Left forelimb (tissue), 1 donor: ENCODE measurements around the gene IP6K3.

Source experiments
- DNase-seq: peaks from one replicate; pipeline ENCODE4 v3.0.0-alpha.2; 2018; ENCODE audit warnings: low spot score

The IP6K3 gene

DNA sequence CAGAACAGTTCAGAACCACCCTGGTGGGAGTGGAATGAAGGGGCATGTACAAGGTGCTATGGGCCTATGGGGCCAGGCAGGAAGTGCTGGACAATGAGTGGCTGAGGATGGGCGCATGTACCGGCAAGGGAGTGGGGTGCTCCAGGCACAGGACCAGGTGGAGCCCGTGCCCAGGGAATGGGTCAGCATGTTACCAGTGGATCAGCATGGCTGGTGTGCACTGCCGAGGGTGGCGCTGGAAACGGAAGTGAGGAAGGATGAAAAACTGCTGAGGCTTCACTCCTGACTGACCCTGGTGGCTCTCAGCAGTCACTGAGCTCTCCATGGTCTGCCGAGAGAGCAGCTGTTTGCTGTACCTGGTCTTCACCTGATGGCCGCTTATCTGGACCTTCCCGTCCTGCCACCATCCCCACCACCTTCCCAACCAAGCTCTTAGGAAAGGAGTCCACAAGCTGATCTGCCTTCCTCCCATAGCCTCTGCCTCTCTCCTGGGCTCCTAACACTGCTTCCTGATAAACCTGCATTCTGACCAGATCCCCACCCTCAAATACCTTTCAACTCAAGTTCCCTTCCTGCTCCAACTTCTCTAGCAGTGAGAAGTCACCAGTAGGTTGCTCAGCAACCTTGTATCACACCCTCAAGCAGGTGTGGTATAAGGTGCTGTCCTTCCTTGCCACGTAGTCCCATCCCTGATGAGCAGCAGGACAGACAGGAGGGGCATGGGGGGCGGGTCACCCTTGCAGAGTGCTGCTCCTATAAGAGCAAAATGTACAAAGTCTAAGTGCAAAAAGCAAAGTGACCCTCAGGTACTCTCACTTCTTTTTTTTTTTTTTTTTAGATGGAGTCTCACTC, 42.3 kb downstream of the IP6K3 start:
- DNase-seq, result no peak

GRCh38 chr6:33702345-33702977, 44.2 kb downstream of the IP6K3 start:
- DNase-seq, result no peak

- DNase-seq, result no peak
Measured at GRCh38 chr6:33700391-33701050, 46.2 kb downstream of the IP6K3 start.

DNA sequence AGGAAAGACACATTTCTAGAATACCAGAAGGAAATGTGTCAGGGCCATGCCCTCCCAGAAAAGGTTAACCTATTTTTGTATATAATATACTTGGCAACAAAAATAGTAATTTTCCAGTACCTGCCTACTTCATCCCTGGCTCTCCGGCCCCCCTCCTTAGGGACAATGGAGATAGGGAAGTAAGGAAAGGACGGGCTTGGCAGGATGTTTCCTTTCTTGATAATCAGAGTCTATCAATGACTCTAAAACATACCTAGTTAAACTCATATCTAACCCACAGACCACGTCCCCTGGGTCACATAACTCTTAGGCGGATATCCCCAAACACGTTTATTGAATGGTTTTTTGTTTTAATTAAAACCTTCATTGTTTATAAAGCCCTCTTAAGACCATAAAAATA, 47.0 kb downstream of the IP6K3 start:
- no peak for DNase-seq

- no peak for DNase-seq
Measured at GRCh38 chr6:33699131-33699530, 47.6 kb downstream of the IP6K3 start.

DNA sequence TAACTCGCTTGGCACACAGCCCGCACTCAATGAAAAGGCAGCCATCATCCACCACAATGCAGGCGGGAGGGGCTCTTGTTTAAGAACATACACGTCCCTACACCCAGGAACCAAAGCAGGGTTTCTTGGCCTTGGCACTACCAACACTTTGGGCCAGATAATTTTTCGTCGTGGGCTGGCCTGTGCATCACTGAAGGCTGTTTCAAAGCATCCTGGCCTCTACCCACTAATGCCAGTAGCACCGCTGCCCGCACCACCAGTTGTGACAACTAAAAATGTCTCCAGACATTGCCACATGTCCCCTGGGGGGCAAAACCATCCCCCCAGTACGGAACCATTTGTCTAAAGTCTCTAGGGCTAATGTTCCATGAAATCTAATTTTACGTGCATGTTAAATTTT, 48.2 kb downstream of the IP6K3 start:
- DNase-seq, result no peak

DNA sequence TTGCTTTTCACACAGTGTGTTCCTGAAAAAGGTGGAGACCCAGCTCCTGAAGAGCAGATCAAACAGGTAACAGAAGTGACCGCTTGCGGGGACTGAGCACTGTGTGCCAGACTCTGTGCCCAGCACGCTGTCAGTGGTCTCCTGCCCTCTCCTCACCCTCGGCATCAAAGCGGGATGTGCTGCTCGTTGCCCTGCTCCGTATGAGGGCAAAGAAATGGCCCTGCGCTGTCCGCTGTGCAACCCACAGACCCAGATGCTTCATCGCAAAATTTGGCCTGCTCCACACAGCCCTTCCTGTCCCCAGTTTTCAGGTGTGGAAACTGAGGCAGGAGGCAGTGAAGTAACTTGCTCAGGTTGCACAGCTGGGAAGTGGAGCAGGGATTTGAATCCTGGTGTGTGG, 48.9 kb downstream of the IP6K3 start:
- DNase-seq, result no peak

- DNase-seq, result no peak
Measured at GRCh38 chr6:33696548-33697518, 49.9 kb downstream of the IP6K3 start.

DNA sequence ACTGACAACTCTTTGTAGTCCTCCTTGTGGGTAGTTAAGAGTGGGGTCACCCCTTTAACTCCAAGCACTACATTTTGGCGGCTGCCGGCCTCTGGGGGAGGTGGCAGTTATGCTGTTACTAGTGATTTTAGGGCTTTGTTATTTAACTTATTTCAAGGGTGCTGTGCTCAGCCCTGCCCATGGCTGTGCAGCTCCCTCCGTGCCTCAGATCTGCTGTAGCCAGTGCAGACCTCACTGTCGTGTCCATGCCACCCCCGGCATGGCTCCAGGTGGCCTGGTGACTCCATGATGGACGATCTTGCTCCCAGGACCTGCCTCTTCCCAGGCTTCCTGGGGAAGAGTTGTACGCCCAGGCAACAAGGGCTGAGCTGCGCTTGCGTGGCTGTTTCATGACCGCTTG, 50.6 kb downstream of the IP6K3 start:
- no peak for DNase-seq

DNA sequence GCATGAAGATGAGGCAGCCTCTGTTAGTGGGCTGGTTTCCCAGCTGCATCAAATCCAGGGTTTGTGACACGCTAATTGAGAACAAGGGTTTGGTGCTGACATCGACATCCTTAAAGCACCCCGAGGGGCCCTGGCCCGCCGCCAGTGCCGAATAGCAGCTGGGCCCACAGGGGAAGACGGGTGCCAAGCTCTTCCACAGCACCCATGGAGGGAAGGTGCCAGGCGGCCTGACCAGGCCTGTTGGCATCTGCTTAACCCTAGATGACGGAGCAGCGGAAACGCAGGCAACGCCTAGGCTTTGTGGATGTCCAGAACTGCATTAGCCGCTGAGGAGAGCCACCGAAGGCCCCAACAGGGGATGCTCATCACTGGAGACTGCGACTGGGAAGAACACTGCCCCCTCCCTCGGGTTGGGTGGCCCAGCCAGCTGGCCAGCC, 51.2 kb downstream of the IP6K3 start:
- no peak for DNase-seq

GRCh38 chr6:33694977-33695376, 51.7 kb downstream of the IP6K3 start:
- DNase-seq, result no peak

- no peak for DNase-seq
Measured at GRCh38 chr6:33694401-33694931, 52.2 kb downstream of the IP6K3 start.

- no peak for DNase-seq
Measured at GRCh38 chr6:33693186-33694105, 53.3 kb downstream of the IP6K3 start.

DNA sequence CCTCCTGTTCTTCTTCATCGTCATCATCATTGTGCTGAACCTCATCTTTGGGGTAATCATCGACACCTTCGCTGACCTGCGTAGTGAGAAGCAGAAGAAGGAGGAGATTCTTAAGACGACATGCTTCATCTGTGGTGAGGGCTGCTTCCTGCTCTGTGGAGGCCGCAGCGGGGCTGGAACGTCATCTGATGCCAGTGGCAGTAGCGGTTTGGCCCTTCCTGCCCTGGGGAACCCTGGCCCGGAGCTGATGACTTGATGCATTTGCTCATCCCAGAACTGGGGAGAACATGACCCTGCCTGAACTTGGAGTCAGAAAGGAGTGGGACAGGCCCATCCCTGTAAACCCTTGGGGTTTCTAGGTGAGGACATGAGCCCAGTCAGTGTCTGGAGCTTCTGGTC, 53.9 kb downstream of the IP6K3 start:
- no peak for DNase-seq

- no peak for DNase-seq
Measured at GRCh38 chr6:33692078-33692759, 54.5 kb downstream of the IP6K3 start.

GRCh38 chr6:33691456-33692077, 55.1 kb downstream of the IP6K3 start:
- DNase-seq, result no peak

GRCh38 chr6:33690766-33691165, 55.9 kb downstream of the IP6K3 start:
- no peak for DNase-seq

- DNase-seq, result no peak
Measured at GRCh38 chr6:33689879-33690278, 56.8 kb downstream of the IP6K3 start.

GRCh38 chr6:33689148-33689494, 57.6 kb downstream of the IP6K3 start:
- DNase-seq, result no peak
